B cell (primary cell): ENCODE measurements around the gene HPS3. TPM values are rescaled to one million over a fixed set of nuclear protein-coding genes. Genes with fewer than 3 reads are reported as not detected.
A peak's percentile ranks its signal among the peaks of the same experiment; 100 is the strongest.

Experiments used
- ATAC-seq: fragments of 200-7000 bp; cut with Tn5 transposase; one replicate; pipeline ENCODE4 v1.10.0; 2021; ENCODE audit warnings: low read depth, mild to moderate bottlenecking, moderate number of reproducible peaks, moderate library complexity
- CTCF ChIA-PET: fragments of 350-600 bp; sonication (Branson Sonifier 250); formaldehyde crosslinking; loops from one replicate; lab custom pipeline; 2021; ENCODE audit warnings: antibody characterized with exemption, inconsistent platforms; lab: Charles Lee
- POLR2A ChIA-PET: fragments of 350-600 bp; sonication (Branson Sonifier 250); formaldehyde crosslinking; loops from one replicate; lab custom pipeline; 2021; ENCODE audit warnings: antibody characterized with exemption; lab: Charles Lee
- DNase-seq: peaks from one replicate; pipeline ENCODE4 v3.0.0; 2013
- H2AFZ ChIP-seq: 2 replicates; pipeline ENCODE4 v1.6.1; 2012; ENCODE audit warnings: mild to moderate bottlenecking, low read depth, low read length; ENCODE audit not compliant: insufficient read depth, poor library complexity, severe bottlenecking
- H3K27ac ChIP-seq, 2 donors: 1 replicate in 1 of 2; 2 replicates in 1 of 2; pipeline ENCODE4 v1.5.1; 2012 to 2013; ENCODE audit warnings: low read length in 2 of 2, mild to moderate bottlenecking in 2 of 2, moderate library complexity in 1 of 2
- H3K27me3 ChIP-seq, 4 experiments: fragments of 200-600 bp in 1 of 4; sonication (generic) in 1 of 4; replicated peaks in 1 of 4; 1 replicate in 2 of 4; 2 replicates in 2 of 4; pipeline versions ENCODE4 v1.6.1 to v1.7.0; 2013 to 2016; ENCODE audit warnings: low read length in 3 of 4, mild to moderate bottlenecking in 2 of 4, mixed read lengths in 1 of 4, moderate library complexity in 1 of 4; ENCODE audit not compliant: insufficient read depth in 4 of 4, control insufficient read depth in 3 of 4; ENCODE audit errors: control extremely low read depth in 1 of 4
- H3K36me3 ChIP-seq, 2 experiments: replicated peaks in 1 of 2; 1 replicate in 1 of 2; 2 replicates in 1 of 2; pipeline versions ENCODE4 v1.6.1 to v1.7.1; 2013; ENCODE audit warnings: low read length in 1 of 2; ENCODE audit not compliant: insufficient read depth in 2 of 2, control insufficient read depth in 1 of 2; ENCODE audit errors: control extremely low read depth in 1 of 2, extremely low read depth in 1 of 2
- H3K4me1 ChIP-seq, 2 donors: fragments of 200-600 bp in 1 of 2; sonication (generic) in 1 of 2; 1 replicate in 1 of 2; 2 replicates in 1 of 2; pipeline versions ENCODE4 v1.5.1 to v1.6.1; 2013 to 2017; ENCODE audit warnings: low read length in 2 of 2; ENCODE audit not compliant: control insufficient read depth in 2 of 2, insufficient read depth in 2 of 2
- H3K4me2 ChIP-seq: replicated peaks from 2 replicates; pipeline ENCODE3; 2012; ENCODE audit warnings: mild to moderate bottlenecking, low read depth, low read length; ENCODE audit not compliant: poor library complexity, severe bottlenecking
- H3K4me3 ChIP-seq, 5 experiments: fragments of 200-600 bp in 1 of 5; sonication (generic) in 1 of 5; 1 replicate in 3 of 5; 2 replicates in 2 of 5; pipeline versions ENCODE4 v1.5.1 to v1.7.0; 2011 to 2016; ENCODE audit warnings: low read length in 4 of 5, mild to moderate bottlenecking in 4 of 5, low read depth in 2 of 5, control low read depth in 1 of 5, moderate library complexity in 1 of 5; ENCODE audit not compliant: insufficient read depth in 1 of 5; ENCODE audit errors: control extremely low read depth in 1 of 5, extremely low read depth in 1 of 5
- H3K79me2 ChIP-seq: fragments of 200-600 bp; sonication (generic); one replicate; pipeline ENCODE4 v1.6.0; 2016; ENCODE audit warnings: low read length; ENCODE audit not compliant: control insufficient read depth, insufficient read depth
- H3K9ac ChIP-seq: fragments of 200-600 bp; sonication (generic); 2 replicates; pipeline ENCODE4 v1.6.1; 2017; ENCODE audit warnings: mild to moderate bottlenecking, low read length, moderate library complexity
- H3K9me3 ChIP-seq, 3 donors: one replicate each; pipeline versions ENCODE4 v1.6.1 to v1.7.1; 2013; ENCODE audit warnings: low read length in 2 of 3; ENCODE audit not compliant: control insufficient read depth in 2 of 3, insufficient read depth in 1 of 3; ENCODE audit errors: control extremely low read depth in 1 of 3
- H4K20me1 ChIP-seq: 2 replicates; pipeline ENCODE4 v1.6.0; 2012; ENCODE audit warnings: mild to moderate bottlenecking, low read length; ENCODE audit not compliant: insufficient read depth, control insufficient read depth, poor library complexity, severe bottlenecking
- H3K27ac Mint-ChIP-seq: one replicate; pipeline ENCODE4 v1.8.0; 2021; ENCODE audit warnings: mixed read lengths
- H3K27me3 Mint-ChIP-seq: one replicate; pipeline ENCODE4 v1.8.0; 2021; ENCODE audit warnings: mixed read lengths
- H3K4me1 Mint-ChIP-seq: one replicate; pipeline ENCODE4 v1.8.0; 2021; ENCODE audit warnings: mixed read lengths
- H3K4me3 Mint-ChIP-seq: one replicate; pipeline ENCODE4 v1.8.0; 2021; ENCODE audit warnings: mixed read lengths
- H3K9me3 Mint-ChIP-seq: one replicate; pipeline ENCODE4 v1.8.0; 2022; ENCODE audit warnings: mixed read lengths; ENCODE audit not compliant: insufficient read depth
- EZH2 ChIP-seq: IDR thresholded peaks from 2 replicates; pipeline ENCODE4 v1.6.1; 2012; ENCODE audit warnings: borderline replicate concordance, low read depth, mild to moderate bottlenecking, moderate library complexity, low read length; ENCODE audit not compliant: insufficient read depth, poor library complexity, severe bottlenecking
- WGBS: methylation state at CpG from one replicate; pipeline ENCODE4 v1.1.5; 2013; ENCODE audit warnings: missing lambda C conversion rate; ENCODE audit not compliant: insufficient coverage; 5-methylcytosine and 5-hydroxymethylcytosine counted together
- intact Hi-C: fragments of 100-400 bp; cut with micrococcal nuclease; formaldehyde crosslinking; loops from one replicate; pipeline ENCODE4 v1.10.0; 2022
- polyA plus RNA-seq: library from polyadenylated mRNA; depleted of rRNA; stranded (reverse); fragments of >200 nt; gene quantifications from 2 replicates; pipeline ENCODE4 v1.2.3, GENCODE V29; 2012
- total RNA-seq, 2 donors: library from RNA; stranded (reverse); fragments of 120-200 nt in 1 of 2; gene quantifications; 1 replicate in 1 of 2; 2 replicates in 1 of 2; pipeline versions ENCODE4 v1.2.3 to v1.2.4, GENCODE V29; 2013 to 2022
- TF ChIP-seq, protein P1 (sequence below): fragments of 200-600 bp; IDR thresholded peaks from one replicate; pipeline ENCODE4 v1.8.0; 2022; ENCODE audit warnings: antibody characterized with exemption, mild to moderate bottlenecking

HPS3 gene
- total and polyA plus RNA-seq, 2 donors (not counting 1 experiment from before 2014, with no cell fraction given) = 28.9 to 48.1 TPM

GRCh38 chr3:149119466-149119865, 10.0 kb upstream of the HPS3 start:
- no peak overlapping the region for H2AFZ ChIP-seq
- no peaks in the 10 kb centered on the region for H3K36me3 ChIP-seq
- TF ChIP-seq, protein P1, sequence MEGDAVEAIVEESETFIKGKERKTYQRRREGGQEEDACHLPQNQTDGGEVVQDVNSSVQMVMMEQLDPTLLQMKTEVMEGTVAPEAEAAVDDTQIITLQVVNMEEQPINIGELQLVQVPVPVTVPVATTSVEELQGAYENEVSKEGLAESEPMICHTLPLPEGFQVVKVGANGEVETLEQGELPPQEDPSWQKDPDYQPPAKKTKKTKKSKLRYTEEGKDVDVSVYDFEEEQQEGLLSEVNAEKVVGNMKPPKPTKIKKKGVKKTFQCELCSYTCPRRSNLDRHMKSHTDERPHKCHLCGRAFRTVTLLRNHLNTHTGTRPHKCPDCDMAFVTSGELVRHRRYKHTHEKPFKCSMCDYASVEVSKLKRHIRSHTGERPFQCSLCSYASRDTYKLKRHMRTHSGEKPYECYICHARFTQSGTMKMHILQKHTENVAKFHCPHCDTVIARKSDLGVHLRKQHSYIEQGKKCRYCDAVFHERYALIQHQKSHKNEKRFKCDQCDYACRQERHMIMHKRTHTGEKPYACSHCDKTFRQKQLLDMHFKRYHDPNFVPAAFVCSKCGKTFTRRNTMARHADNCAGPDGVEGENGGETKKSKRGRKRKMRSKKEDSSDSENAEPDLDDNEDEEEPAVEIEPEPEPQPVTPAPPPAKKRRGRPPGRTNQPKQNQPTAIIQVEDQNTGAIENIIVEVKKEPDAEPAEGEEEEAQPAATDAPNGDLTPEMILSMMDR = no peak
- no peak for TF ChIP-seq EZH2
- POLR2A ChIA-PET = no interaction called here
- H3K4me3 Mint-ChIP-seq = no peak overlapping the region
- H3K4me2 ChIP-seq = no peak overlapping the region
- H3K27me3 ChIP-seq = no peaks in the 10 kb centered on the region
- H3K79me2 ChIP-seq = no peaks in the 10 kb centered on the region
- no CpG with 5 or more reads among the region's 1 CpG for WGBS
- H3K9me3 ChIP-seq = no peaks in the 10 kb centered on the region
- H3K4me3 ChIP-seq = no peak overlapping the region
- H3K27ac Mint-ChIP-seq = no peak overlapping the region
- intact Hi-C loops = no loop called here
- H3K27ac ChIP-seq = no peak overlapping the region
- ATAC-seq (no peak), DNase-seq (no peak)
- H3K9ac ChIP-seq = no peak overlapping the region
- H3K4me1 Mint-ChIP-seq = peaks cover 4% of the 10 kb centered on the region
- peaks cover 0 to 5% of the 10 kb centered on the region in 2 donors for H3K4me1 ChIP-seq
- H4K20me1 ChIP-seq = no peaks in the 10 kb centered on the region
- no peaks in the 10 kb centered on the region for H3K27me3 Mint-ChIP-seq
- CTCF ChIA-PET = interaction anchor here (0.7 to 9.3 kb wide), 27 partner anchors 10 to 689 kb away, joined by 3 to 299 read pairs (median 6); partner anchors contain the start of gene HPS3
- H3K9me3 Mint-ChIP-seq = no peaks in the 10 kb centered on the region

- peaks cover 0 to 5% of the 10 kb centered on the region in 2 donors for H3K4me1 ChIP-seq
- H2AFZ ChIP-seq = peak overlapping the region; percentile 50
- H3K9me3 Mint-ChIP-seq = no peaks in the 10 kb centered on the region
- H3K36me3 ChIP-seq = no peaks in the 10 kb centered on the region
- H3K4me2 ChIP-seq = no peak overlapping the region
- POLR2A ChIA-PET = no interaction called here
- intact Hi-C loops = loop anchor here (1.0 to 10.0 kb wide), 4 partner anchors 9 to 364 kb away; partner anchors contain the start of gene HPS3
- H3K9me3 ChIP-seq = no peaks in the 10 kb centered on the region
- no peaks in the 10 kb centered on the region for H3K27me3 ChIP-seq
- CTCF ChIA-PET = interaction anchor here (0.6 to 9.3 kb wide), 50 partner anchors 9 to 691 kb away, joined by 3 to 299 read pairs (median 4); partner anchors contain the start of gene HPS3
- no peaks in the 10 kb centered on the region for H4K20me1 ChIP-seq
- DNase-seq (peak; percentile 80), ATAC-seq (peak; percentile 96)
- peaks cover 4% of the 10 kb centered on the region for H3K4me1 Mint-ChIP-seq
- TF ChIP-seq, protein P1 = peak; percentile 83
- no peak for TF ChIP-seq EZH2
- H3K27me3 Mint-ChIP-seq = no peaks in the 10 kb centered on the region
- H3K4me3 ChIP-seq = no peak overlapping the region
- no peak overlapping the region for H3K9ac ChIP-seq
- no peak overlapping the region for H3K4me3 Mint-ChIP-seq
- no peak overlapping the region for H3K27ac ChIP-seq
- WGBS = 38% methylated on average over 1 of the region's 7 CpGs
- no peak overlapping the region for H3K27ac Mint-ChIP-seq
- no peaks in the 10 kb centered on the region for H3K79me2 ChIP-seq
Measured at GRCh38 chr3:149120051-149120972, 9.1 kb upstream of the HPS3 start.
